ENCODE data around the gene GLOD5. TPM values are rescaled to one million over a fixed set of nuclear protein-coding genes. Genes with fewer than 3 reads are reported as not detected.

GLOD5 gene
- total and polyA plus RNA-seq, 9 of the 15 experiments (the other 6 are each of a cell fraction or from before 2014, with no cell fraction given): 0.27 to 4.4 (median 2.2) TPM

DNA sequence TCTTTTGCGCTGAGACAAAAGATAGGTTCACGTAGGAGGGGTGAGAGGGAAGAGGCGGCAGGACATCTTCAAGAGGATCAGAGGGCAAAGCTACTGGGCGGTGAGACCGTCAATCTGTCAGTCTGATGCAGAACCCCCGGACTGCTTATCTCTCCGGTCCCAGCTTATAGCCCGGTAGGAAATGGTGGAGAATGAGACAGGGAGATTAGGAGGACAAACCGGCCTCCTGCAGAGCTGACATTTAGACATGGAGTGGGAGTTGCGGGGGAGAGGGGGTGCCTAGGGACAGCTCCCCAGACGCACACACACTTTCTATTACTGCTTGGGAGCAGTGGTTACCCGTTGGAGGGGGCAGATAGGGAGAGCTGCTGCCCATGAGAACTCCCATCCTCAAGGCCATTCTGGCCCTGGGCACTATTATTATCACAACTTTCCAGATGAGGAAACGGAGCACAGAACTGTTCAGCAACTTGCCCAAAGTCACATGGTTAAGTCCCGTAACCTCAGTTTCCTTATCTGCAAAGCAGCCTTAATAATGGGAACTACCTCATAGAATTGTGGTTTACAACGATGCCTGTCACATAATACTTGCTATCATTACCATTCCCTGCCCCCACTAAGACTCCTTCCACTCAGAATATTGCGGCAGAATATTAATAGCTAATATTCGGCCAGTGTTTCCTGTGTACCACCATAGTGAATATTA, 39.2 kb downstream of the GLOD5 start (continued):
- TF ChIP-seq TAL1 (IDR thresholded peaks at IDR 0.05) (peak; percentile 98), SRSF7 (optimal IDR thresholded peaks at IDR 0.05; ENCODE audit: low read depth, low read length) (no peak), ZFP36 (IDR thresholded peaks at IDR 0.05; ENCODE audit: low read depth, low read length, partially characterized antibody) (no peak), TBP (optimal IDR thresholded peaks at IDR 0.05; ENCODE audit: low read depth, low read length) (peak; percentile 62), EZH2 (IDR thresholded peaks at IDR 0.05; ENCODE audit: borderline replicate concordance, low read depth, low read length) (no peak), TAF7 (tag; IDR thresholded peaks at IDR 0.05) (no peak), HMGN3 (IDR thresholded peaks at IDR 0.05; ENCODE audit: borderline replicate concordance, extremely low read depth, insufficient read length, low read depth, low read length) (peak; percentile 80), CBX1 (IDR thresholded peaks at IDR 0.05; ENCODE audit: low read depth) (no peak), ZNF76 (CRISPR knock-in tag; IDR thresholded peaks at IDR 0.05; ENCODE audit: borderline replicate concordance) (no peak), HDGF (IDR thresholded peaks at IDR 0.05) (no peak), STAG1 (CRISPR knock-in tag; IDR thresholded peaks at IDR 0.05; ENCODE audit: borderline replicate concordance) (no peak), MTA2 (IDR thresholded peaks at IDR 0.05; ENCODE audit: low read depth) (peak; percentile 96), ZNF41 (CRISPR knock-in tag; conservative IDR thresholded peaks at IDR 0.05) (no peak), CSDE1 (IDR thresholded peaks at IDR 0.05) (no peak), CCAR2 (IDR thresholded peaks at IDR 0.05; ENCODE audit: low read depth, low read length) (0 out of 2 replicates have a peak, but pooled peaks have one; percentile 45), PTRF (tag; IDR thresholded peaks at IDR 0.05) (no peak), ZNF707 (CRISPR knock-in tag; conservative IDR thresholded peaks at IDR 0.05) (peak; percentile 38; the same call in 1 of the 2 replicates)
- TF ChIP-seq, protein P1, sequence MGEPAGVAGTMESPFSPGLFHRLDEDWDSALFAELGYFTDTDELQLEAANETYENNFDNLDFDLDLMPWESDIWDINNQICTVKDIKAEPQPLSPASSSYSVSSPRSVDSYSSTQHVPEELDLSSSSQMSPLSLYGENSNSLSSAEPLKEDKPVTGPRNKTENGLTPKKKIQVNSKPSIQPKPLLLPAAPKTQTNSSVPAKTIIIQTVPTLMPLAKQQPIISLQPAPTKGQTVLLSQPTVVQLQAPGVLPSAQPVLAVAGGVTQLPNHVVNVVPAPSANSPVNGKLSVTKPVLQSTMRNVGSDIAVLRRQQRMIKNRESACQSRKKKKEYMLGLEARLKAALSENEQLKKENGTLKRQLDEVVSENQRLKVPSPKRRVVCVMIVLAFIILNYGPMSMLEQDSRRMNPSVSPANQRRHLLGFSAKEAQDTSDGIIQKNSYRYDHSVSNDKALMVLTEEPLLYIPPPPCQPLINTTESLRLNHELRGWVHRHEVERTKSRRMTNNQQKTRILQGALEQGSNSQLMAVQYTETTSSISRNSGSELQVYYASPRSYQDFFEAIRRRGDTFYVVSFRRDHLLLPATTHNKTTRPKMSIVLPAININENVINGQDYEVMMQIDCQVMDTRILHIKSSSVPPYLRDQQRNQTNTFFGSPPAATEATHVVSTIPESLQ (CRISPR knock-in tag; IDR thresholded peaks at IDR 0.05): no peak
- TF ChIP-seq, protein P2, sequence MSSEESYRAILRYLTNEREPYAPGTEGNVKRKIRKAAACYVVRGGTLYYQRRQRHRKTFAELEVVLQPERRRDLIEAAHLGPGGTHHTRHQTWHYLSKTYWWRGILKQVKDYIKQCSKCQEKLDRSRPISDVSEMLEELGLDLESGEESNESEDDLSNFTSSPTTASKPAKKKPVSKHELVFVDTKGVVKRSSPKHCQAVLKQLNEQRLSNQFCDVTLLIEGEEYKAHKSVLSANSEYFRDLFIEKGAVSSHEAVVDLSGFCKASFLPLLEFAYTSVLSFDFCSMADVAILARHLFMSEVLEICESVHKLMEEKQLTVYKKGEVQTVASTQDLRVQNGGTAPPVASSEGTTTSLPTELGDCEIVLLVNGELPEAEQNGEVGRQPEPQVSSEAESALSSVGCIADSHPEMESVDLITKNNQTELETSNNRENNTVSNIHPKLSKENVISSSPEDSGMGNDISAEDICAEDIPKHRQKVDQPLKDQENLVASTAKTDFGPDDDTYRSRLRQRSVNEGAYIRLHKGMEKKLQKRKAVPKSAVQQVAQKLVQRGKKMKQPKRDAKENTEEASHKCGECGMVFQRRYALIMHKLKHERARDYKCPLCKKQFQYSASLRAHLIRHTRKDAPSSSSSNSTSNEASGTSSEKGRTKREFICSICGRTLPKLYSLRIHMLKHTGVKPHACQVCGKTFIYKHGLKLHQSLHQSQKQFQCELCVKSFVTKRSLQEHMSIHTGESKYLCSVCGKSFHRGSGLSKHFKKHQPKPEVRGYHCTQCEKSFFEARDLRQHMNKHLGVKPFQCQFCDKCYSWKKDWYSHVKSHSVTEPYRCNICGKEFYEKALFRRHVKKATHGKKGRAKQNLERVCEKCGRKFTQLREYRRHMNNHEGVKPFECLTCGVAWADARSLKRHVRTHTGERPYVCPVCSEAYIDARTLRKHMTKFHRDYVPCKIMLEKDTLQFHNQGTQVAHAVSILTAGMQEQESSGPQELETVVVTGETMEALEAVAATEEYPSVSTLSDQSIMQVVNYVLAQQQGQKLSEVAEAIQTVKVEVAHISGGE (CRISPR knock-in tag; IDR thresholded peaks at IDR 0.05): peak in 1 of 3 experiments; percentile 75; a peak in 2 of 6 replicates
- TF ChIP-seq, protein P3, sequence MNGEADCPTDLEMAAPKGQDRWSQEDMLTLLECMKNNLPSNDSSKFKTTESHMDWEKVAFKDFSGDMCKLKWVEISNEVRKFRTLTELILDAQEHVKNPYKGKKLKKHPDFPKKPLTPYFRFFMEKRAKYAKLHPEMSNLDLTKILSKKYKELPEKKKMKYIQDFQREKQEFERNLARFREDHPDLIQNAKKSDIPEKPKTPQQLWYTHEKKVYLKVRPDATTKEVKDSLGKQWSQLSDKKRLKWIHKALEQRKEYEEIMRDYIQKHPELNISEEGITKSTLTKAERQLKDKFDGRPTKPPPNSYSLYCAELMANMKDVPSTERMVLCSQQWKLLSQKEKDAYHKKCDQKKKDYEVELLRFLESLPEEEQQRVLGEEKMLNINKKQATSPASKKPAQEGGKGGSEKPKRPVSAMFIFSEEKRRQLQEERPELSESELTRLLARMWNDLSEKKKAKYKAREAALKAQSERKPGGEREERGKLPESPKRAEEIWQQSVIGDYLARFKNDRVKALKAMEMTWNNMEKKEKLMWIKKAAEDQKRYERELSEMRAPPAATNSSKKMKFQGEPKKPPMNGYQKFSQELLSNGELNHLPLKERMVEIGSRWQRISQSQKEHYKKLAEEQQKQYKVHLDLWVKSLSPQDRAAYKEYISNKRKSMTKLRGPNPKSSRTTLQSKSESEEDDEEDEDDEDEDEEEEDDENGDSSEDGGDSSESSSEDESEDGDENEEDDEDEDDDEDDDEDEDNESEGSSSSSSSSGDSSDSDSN (IDR thresholded peaks at IDR 0.05; ENCODE audit: borderline replicate concordance in 1 of 2, low read depth in 2 of 2, low read length in 2 of 2): peak in 1 of 2 experiments; percentile 35; a peak in 1 of 4 replicates
